ENCODE results near the gene SH3PXD2A. TPM values are rescaled to one million over a fixed set of nuclear protein-coding genes. Genes with fewer than 3 reads are reported as not detected.

The SH3PXD2A gene
- total and polyA plus RNA-seq, 4 experiments from 2014 or later = 0.39 to 17.5 (median 8.9) TPM

GRCh38 chr10:103616705-103617601 is 238.4 kb downstream of the SH3PXD2A start:
- Histone ChIP-seq H3K27ac (ENCODE audit: low read depth, low read length) (no peak overlapping the region), H3K4me1 (ENCODE audit: insufficient read depth, low read length) (no peaks in the 10 kb centered on the region), H3K4me3 (ENCODE audit: low read length in 2 of 2) (no peak overlapping the region), H3K27me3 (ENCODE audit: insufficient read depth, low read length) (no peaks in the 10 kb centered on the region), H3K36me3 (ENCODE audit: insufficient read depth, low read length) (peaks cover 10% of the 10 kb centered on the region), H3K9me3 (ENCODE audit: control insufficient read depth in 1 of 2, low read length in 2 of 2) (no peaks in the 10 kb centered on the region)
- H3K9me3 Mint-ChIP-seq = no peaks in the 10 kb centered on the region
- no peak for DNase-seq
- ChIA-PET CTCF (ENCODE audit: partially characterized antibody) (interaction anchor here (1.2 kb wide), 1 partner anchor 11 kb away, joined by 4 read pairs; no protein-coding TSS in a partner anchor), POLR2A (ENCODE audit: partially characterized antibody) (no interaction called here)
- H3K27me3 Mint-ChIP-seq = no peaks in the 10 kb centered on the region
- peaks cover 5 to 26% of the 10 kb centered on the region in 2 donors for H3K36me3 Mint-ChIP-seq
- peak overlapping the region in 1 of 7 donors; percentile 66 for H3K27ac Mint-ChIP-seq
- H3K4me3 Mint-ChIP-seq = no peak overlapping the region
- intact Hi-C loops (cut with micrococcal nuclease) = no loop called here
- H3K4me1 Mint-ChIP-seq = no peaks in the 10 kb centered on the region

- POLR2A ChIA-PET (ENCODE audit: partially characterized antibody) = no interaction called here
- Histone ChIP-seq H3K4me1 (ENCODE audit: insufficient read depth, low read length) (no peaks in the 10 kb centered on the region), H3K9me3 (ENCODE audit: control insufficient read depth in 1 of 2, low read length in 2 of 2) (no peaks in the 10 kb centered on the region), H3K27me3 (ENCODE audit: insufficient read depth, low read length) (no peaks in the 10 kb centered on the region), H3K27ac (ENCODE audit: low read depth, low read length) (no peak overlapping the region), H3K36me3 (ENCODE audit: insufficient read depth, low read length) (peaks cover 6% of the 10 kb centered on the region), H3K4me3 (ENCODE audit: low read length in 2 of 2) (no peak overlapping the region)
- intact Hi-C loops (cut with micrococcal nuclease) = no loop called here
- no peaks in the 10 kb centered on the region for H3K4me1 Mint-ChIP-seq
- peaks cover 4 to 34% of the 10 kb centered on the region in 2 donors for H3K36me3 Mint-ChIP-seq
- peak overlapping the region in 5 of 7 donors; percentile 33 to 77 (median 44) for H3K27ac Mint-ChIP-seq
- no peaks in the 10 kb centered on the region for H3K27me3 Mint-ChIP-seq
- H3K4me3 Mint-ChIP-seq = no peak overlapping the region
- CTCF ChIA-PET (ENCODE audit: partially characterized antibody) = interaction anchor here (1.0 to 1.4 kb wide), 4 partner anchors 9 to 75 kb away, joined by 3 to 7 read pairs (median 6); no protein-coding TSS in a partner anchor
- DNase-seq = no peak
- H3K9me3 Mint-ChIP-seq = peaks cover 0 to 2% (median 0%) of the 10 kb centered on the region in 8 donors
Observed at GRCh38 chr10:103614306-103615158, 240.8 kb downstream of the SH3PXD2A start.

GRCh38 chr10:103613616-103614015 is 241.8 kb downstream of the SH3PXD2A start:
- Mint-ChIP-seq H3K4me1 (no peaks in the 10 kb centered on the region), H3K36me3 (peaks cover 4 to 41% of the 10 kb centered on the region in 2 donors), H3K9me3 (peaks cover 0 to 2% (median 0%) of the 10 kb centered on the region in 8 donors), H3K27me3 (no peaks in the 10 kb centered on the region), H3K27ac (peak overlapping the region in 2 of 7 donors; percentile 1 to 48), H3K4me3 (no peak overlapping the region)
- H3K27me3 ChIP-seq (ENCODE audit: insufficient read depth, low read length) = no peaks in the 10 kb centered on the region
- DNase-seq = no peak
- peaks cover 6% of the 10 kb centered on the region for H3K36me3 ChIP-seq (ENCODE audit: insufficient read depth, low read length)
- CTCF ChIA-PET (ENCODE audit: partially characterized antibody) = interaction anchor here (0.5 to 1.4 kb wide), 4 partner anchors 8 to 76 kb away, joined by 3 to 7 read pairs (median 4); no protein-coding TSS in a partner anchor
- POLR2A ChIA-PET (ENCODE audit: partially characterized antibody) = no interaction called here
- no peak overlapping the region for H3K27ac ChIP-seq (ENCODE audit: low read depth, low read length)
- H3K9me3 ChIP-seq (ENCODE audit: control insufficient read depth in 1 of 2, low read length in 2 of 2) = no peaks in the 10 kb centered on the region
- no peaks in the 10 kb centered on the region for H3K4me1 ChIP-seq (ENCODE audit: insufficient read depth, low read length)
- no peak overlapping the region for H3K4me3 ChIP-seq (ENCODE audit: low read length in 2 of 2)
- intact Hi-C loops (cut with micrococcal nuclease) = no loop called here

- Mint-ChIP-seq H3K36me3 (peaks cover 4 to 40% of the 10 kb centered on the region in 2 donors), H3K4me1 (no peaks in the 10 kb centered on the region), H3K4me3 (no peak overlapping the region), H3K27me3 (no peaks in the 10 kb centered on the region), H3K9me3 (peaks cover 0 to 2% (median 0%) of the 10 kb centered on the region in 8 donors), H3K27ac (no peak overlapping the region)
- intact Hi-C loops (cut with micrococcal nuclease) = no loop called here
- Histone ChIP-seq H3K4me3 (ENCODE audit: low read length in 2 of 2) (no peak overlapping the region), H3K27me3 (ENCODE audit: insufficient read depth, low read length) (no peaks in the 10 kb centered on the region), H3K9me3 (ENCODE audit: control insufficient read depth in 1 of 2, low read length in 2 of 2) (no peaks in the 10 kb centered on the region), H3K27ac (ENCODE audit: low read depth, low read length) (no peak overlapping the region), H3K36me3 (ENCODE audit: insufficient read depth, low read length) (peaks cover 6% of the 10 kb centered on the region), H3K4me1 (ENCODE audit: insufficient read depth, low read length) (no peaks in the 10 kb centered on the region)
- CTCF ChIA-PET (ENCODE audit: partially characterized antibody) = interaction anchor here (1.1 to 4.6 kb wide), 3 partner anchors 10 to 74 kb away, joined by 3 to 28 read pairs (median 5); no protein-coding TSS in a partner anchor
- POLR2A ChIA-PET (ENCODE audit: partially characterized antibody) = interaction anchor here (0.6 kb wide), 1 partner anchor 74 kb away, joined by 3 read pairs; no protein-coding TSS in a partner anchor
- DNase-seq = no peak
Observed at GRCh38 chr10:103612462-103613365, 242.7 kb downstream of the SH3PXD2A start.

- CTCF ChIA-PET (ENCODE audit: partially characterized antibody) = interaction anchor here (1.2 to 4.6 kb wide), 2 partner anchors 8 to 75 kb away, joined by 5 to 28 read pairs; no protein-coding TSS in a partner anchor
- no peak overlapping the region for H3K27ac ChIP-seq (ENCODE audit: low read depth, low read length)
- H3K27me3 Mint-ChIP-seq = no peaks in the 10 kb centered on the region
- peak overlapping the region in 1 of 7 donors; percentile 5 for H3K27ac Mint-ChIP-seq
- intact Hi-C loops (cut with micrococcal nuclease) = no loop called here
- H3K36me3 ChIP-seq (ENCODE audit: insufficient read depth, low read length) = peaks cover 6% of the 10 kb centered on the region
- H3K9me3 ChIP-seq (ENCODE audit: control insufficient read depth in 1 of 2, low read length in 2 of 2) = no peaks in the 10 kb centered on the region
- peaks cover 0 to 2% (median 0%) of the 10 kb centered on the region in 8 donors for H3K9me3 Mint-ChIP-seq
- H3K27me3 ChIP-seq (ENCODE audit: insufficient read depth, low read length) = no peaks in the 10 kb centered on the region
- no peaks in the 10 kb centered on the region for H3K4me1 Mint-ChIP-seq
- no peak overlapping the region for H3K4me3 ChIP-seq (ENCODE audit: low read length in 2 of 2)
- POLR2A ChIA-PET (ENCODE audit: partially characterized antibody) = no interaction called here
- DNase-seq = no peak
- peaks cover 4 to 36% of the 10 kb centered on the region in 2 donors for H3K36me3 Mint-ChIP-seq
- H3K4me1 ChIP-seq (ENCODE audit: insufficient read depth, low read length) = no peaks in the 10 kb centered on the region
- H3K4me3 Mint-ChIP-seq = no peak overlapping the region
Observed at GRCh38 chr10:103610921-103611511, 244.4 kb downstream of the SH3PXD2A start.

GRCh38 chr10:103610083-103610472 is 245.3 kb downstream of the SH3PXD2A start:
- peaks cover 4 to 37% of the 10 kb centered on the region in 2 donors for H3K36me3 Mint-ChIP-seq
- intact Hi-C loops (cut with micrococcal nuclease) = no loop called here
- DNase-seq = no peak
- Histone ChIP-seq H3K4me1 (ENCODE audit: insufficient read depth, low read length) (no peaks in the 10 kb centered on the region), H3K9me3 (ENCODE audit: control insufficient read depth in 1 of 2, low read length in 2 of 2) (no peaks in the 10 kb centered on the region), H3K27ac (ENCODE audit: low read depth, low read length) (no peak overlapping the region), H3K36me3 (ENCODE audit: insufficient read depth, low read length) (peaks cover 6% of the 10 kb centered on the region), H3K27me3 (ENCODE audit: insufficient read depth, low read length) (no peaks in the 10 kb centered on the region), H3K4me3 (ENCODE audit: low read length in 2 of 2) (no peak overlapping the region)
- no peaks in the 10 kb centered on the region for H3K4me1 Mint-ChIP-seq
- ChIA-PET POLR2A (ENCODE audit: partially characterized antibody) (interaction anchor here (0.8 kb wide), 1 partner anchor 26 kb away, joined by 4 read pairs; no protein-coding TSS in a partner anchor), CTCF (ENCODE audit: partially characterized antibody) (interaction anchor here (4.6 kb wide), 1 partner anchor 76 kb away, joined by 28 read pairs; no protein-coding TSS in a partner anchor)
- H3K4me3 Mint-ChIP-seq = no peak overlapping the region
- H3K27me3 Mint-ChIP-seq = no peaks in the 10 kb centered on the region
- H3K9me3 Mint-ChIP-seq = peaks cover 0 to 2% (median 0%) of the 10 kb centered on the region in 8 donors
- peak overlapping the region in 2 of 7 donors; percentile 55 to 64 for H3K27ac Mint-ChIP-seq
